T47D (cell line): ENCODE data around the gene THRB.

ENCODE experiments used
- DNase-seq, 2 experiments: peaks; one replicate each; pipeline versions ENCODE4 v3.0.0 to v3.0.0-alpha.2; 2011 to 2012; ENCODE audit warnings: low read depth in 1 of 2, low spot score in 1 of 2
- JUND ChIP-seq: IDR thresholded peaks from 2 replicates; pipeline ENCODE4 v1.6.1; 2012; ENCODE audit warnings: low read depth
- in situ Hi-C: cut with HindIII; loops from 2 replicates; pipeline ENCODE4 v1.10.0; 2016; ENCODE audit warnings: low sequenced_read_pairs, low pct_unique_long_range_greater_than_20kb

Gene THRB

DNA sequence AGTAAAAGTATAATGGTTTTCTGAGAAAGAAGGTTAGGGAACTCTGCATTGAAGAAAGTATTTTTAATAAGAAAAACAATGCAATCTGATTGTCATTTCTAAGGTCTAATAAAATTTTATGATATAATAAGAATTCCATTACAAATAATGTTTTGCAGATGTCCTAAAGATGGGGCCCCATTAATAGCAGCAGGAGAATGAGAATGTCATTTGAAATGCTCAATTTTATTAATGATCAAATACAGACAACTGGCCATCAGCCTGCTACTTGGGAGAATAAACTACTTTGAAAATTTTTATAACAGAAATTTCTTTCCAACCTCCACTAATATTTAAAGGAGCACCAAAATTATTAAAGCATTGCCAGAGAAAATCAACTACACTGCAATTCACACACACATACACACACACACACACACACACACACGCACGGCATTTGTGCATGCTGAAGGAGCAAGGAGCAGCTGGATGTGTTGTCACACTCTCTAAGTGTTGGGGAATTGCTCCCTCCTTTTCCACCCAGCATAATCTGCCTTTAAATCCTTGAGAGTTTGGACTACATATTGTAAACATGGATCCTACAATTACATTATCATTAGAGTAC lies 109.5 kb downstream of the THRB start:
- no peak for TF ChIP-seq JUND
- in situ Hi-C loops, result no loop called here
- no peak for DNase-seq

- in situ Hi-C loops, result no loop called here
- no peak for DNase-seq
- TF ChIP-seq JUND, result no peak
These were observed 112.0 kb downstream of the THRB start for GRCh38 chr3:24382647-24383046.

GRCh38 chr3:24379936-24380335 lies 114.7 kb downstream of the THRB start:
- no peak for TF ChIP-seq JUND
- peak in 1 of 2 experiments; percentile 29 for DNase-seq
- in situ Hi-C loops, result no loop called here

DNA sequence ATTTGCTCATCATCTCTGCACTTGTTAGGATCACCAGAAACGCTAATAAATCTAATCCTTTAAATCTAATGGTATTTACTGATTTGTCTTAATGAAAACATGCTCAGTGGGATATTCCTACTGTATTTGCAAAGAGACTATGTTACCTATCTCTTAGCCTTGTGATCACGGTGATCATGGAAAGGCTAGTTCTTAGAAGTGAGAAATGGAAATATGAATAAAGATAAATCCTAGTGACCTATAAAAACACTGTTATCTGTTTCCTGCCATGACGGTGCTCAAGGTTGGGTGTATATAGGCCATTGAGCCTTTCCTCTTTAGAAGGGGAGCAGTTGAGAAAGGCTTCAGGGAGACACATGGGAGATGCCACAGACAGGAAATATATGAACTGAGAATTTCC lies 116.3 kb downstream of the THRB start:
- no peak for DNase-seq
- in situ Hi-C loops, result no loop called here
- TF ChIP-seq JUND, result no peak

GRCh38 chr3:24377218-24377993 lies 117.2 kb downstream of the THRB start:
- TF ChIP-seq JUND, result no peak
- no peak for DNase-seq
- in situ Hi-C loops, result no loop called here

DNA sequence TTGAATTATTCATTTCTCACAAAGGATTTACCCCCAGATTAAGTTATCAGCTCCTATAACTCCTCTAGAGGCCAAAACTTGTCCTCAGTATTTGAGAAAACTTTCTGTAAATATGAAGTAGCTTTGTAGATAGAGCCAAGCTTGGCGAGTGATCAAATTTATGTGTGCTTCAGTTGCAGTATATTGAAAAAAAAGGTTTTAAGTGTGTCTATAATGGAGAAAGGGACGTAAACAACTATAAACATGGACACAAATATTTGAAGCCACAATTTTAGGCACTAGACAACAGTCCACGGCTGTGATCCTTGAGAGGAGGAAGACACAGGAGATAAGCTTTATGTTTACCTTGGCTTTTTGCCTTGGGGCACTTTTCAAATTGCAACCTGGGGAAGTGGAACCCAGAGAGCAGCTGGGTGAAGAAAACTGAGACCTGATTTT lies 118.7 kb downstream of the THRB start:
- in situ Hi-C loops, result no loop called here
- DNase-seq, result peak in 1 of 2 experiments; percentile 30
- no peak for TF ChIP-seq JUND

- in situ Hi-C loops, result no loop called here
- no peak for TF ChIP-seq JUND
- DNase-seq, result no peak
These were observed 119.8 kb downstream of the THRB start for GRCh38 chr3:24374801-24375200.

- DNase-seq, result peak in 1 of 2 experiments; percentile 85
- TF ChIP-seq JUND, result no peak
- in situ Hi-C loops, result no loop called here
These were observed 121.3 kb downstream of the THRB start for GRCh38 chr3:24373198-24373959.

GRCh38 chr3:24372559-24373197 lies 122.0 kb downstream of the THRB start:
- TF ChIP-seq JUND, result no peak
- in situ Hi-C loops, result no loop called here
- DNase-seq, result no peak

DNA sequence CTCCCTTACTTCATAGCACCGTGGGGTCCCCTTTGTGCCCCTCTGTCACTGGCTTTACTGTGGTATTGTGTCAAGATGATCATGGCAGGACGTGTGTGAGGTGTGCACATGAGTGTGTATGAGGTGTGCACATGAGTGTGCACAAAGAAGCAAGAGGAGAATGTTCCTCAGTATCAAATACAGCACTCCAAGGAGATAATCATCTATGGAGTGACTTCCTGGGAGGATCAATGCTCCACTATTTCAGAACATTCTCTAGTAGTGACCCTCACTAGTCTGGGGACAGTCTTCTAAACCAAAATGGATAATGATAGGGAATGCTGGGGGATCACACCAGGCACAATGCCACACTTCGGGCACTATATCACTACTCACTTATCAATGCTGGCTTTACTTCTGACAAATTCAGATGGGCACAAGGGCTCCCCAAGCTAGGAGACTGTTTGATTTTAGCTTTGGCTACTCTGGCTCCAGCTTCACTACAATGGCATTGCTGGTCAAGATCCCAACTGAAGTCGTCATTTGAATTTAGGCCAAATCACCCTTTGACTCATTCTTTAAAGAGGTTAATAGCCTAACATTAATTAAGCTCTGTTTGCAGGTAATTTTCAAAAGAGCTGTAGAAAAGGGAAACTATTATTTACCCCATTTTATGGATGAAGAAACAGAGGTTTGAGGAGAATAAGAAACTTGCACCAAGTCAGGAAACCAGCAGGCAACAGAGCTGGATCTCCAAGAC lies 124.1 kb downstream of the THRB start:
- no peak for DNase-seq
- in situ Hi-C loops, result no loop called here
- no peak for TF ChIP-seq JUND

- in situ Hi-C loops, result no loop called here
- no peak for DNase-seq
- TF ChIP-seq JUND, result no peak
These were observed 126.0 kb downstream of the THRB start for GRCh38 chr3:24368605-24369004.
